Measurements from ENCODE around the gene RSPH1. TPM values are rescaled to one million over a fixed set of nuclear protein-coding genes. Genes with fewer than 3 reads are reported as not detected.

The RSPH1 gene
- total and polyA plus RNA-seq, 2 of the 4 experiments (the other 2 are of a cell fraction): not detected

DNA sequence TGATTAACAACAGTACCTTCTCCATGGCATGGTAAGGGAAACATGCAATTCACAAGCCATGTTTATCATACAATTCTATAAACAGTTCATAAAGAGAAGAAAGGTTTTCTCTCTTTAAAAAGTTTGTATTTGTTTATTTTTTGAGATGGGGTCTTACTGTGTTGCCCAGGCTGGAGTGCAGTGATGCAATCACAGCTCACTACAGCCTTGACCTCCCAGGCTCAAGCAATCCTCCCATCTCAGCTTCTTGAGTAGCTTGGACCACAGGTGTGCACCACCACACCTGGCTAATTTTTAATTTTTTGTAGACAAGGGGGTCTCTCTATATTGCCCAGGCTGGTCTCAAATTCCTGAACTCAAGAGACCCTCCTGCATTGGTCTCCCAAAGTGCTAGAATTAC lies 45.6 kb upstream of the RSPH1 start:
- TF ChIP-seq MAZ (IDR thresholded peaks at IDR 0.05; ENCODE audit: borderline replicate concordance, low read depth, low read length): no peak
- TF ChIP-seq FOS (IDR thresholded peaks at IDR 0.05; ENCODE audit: low read depth, low read length): no peak
- TF ChIP-seq POLR2A (IDR thresholded peaks at IDR 0.05; ENCODE audit: low read depth, low read length): no peak
- TF ChIP-seq, protein P1, sequence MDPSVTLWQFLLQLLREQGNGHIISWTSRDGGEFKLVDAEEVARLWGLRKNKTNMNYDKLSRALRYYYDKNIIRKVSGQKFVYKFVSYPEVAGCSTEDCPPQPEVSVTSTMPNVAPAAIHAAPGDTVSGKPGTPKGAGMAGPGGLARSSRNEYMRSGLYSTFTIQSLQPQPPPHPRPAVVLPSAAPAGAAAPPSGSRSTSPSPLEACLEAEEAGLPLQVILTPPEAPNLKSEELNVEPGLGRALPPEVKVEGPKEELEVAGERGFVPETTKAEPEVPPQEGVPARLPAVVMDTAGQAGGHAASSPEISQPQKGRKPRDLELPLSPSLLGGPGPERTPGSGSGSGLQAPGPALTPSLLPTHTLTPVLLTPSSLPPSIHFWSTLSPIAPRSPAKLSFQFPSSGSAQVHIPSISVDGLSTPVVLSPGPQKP (IDR thresholded peaks at IDR 0.05; ENCODE audit: borderline replicate concordance, low read depth, low read length): no peak
- no peak for TF ChIP-seq CHD1 (IDR thresholded peaks at IDR 0.05; ENCODE audit: low read depth, low read length)
- TF ChIP-seq BHLHE40 (IDR thresholded peaks at IDR 0.05; ENCODE audit: low read depth, low read length): no peak
- TF ChIP-seq SMC3 (IDR thresholded peaks at IDR 0.05; ENCODE audit: low read depth, low read length): no peak
- no peak for TF ChIP-seq RCOR1 (IDR thresholded peaks at IDR 0.05; ENCODE audit: insufficient replicate concordance, low read length)
- TF ChIP-seq RFX5 (IDR thresholded peaks at IDR 0.05; ENCODE audit: low read depth, low read length): no peak
- TF ChIP-seq, protein P2, sequence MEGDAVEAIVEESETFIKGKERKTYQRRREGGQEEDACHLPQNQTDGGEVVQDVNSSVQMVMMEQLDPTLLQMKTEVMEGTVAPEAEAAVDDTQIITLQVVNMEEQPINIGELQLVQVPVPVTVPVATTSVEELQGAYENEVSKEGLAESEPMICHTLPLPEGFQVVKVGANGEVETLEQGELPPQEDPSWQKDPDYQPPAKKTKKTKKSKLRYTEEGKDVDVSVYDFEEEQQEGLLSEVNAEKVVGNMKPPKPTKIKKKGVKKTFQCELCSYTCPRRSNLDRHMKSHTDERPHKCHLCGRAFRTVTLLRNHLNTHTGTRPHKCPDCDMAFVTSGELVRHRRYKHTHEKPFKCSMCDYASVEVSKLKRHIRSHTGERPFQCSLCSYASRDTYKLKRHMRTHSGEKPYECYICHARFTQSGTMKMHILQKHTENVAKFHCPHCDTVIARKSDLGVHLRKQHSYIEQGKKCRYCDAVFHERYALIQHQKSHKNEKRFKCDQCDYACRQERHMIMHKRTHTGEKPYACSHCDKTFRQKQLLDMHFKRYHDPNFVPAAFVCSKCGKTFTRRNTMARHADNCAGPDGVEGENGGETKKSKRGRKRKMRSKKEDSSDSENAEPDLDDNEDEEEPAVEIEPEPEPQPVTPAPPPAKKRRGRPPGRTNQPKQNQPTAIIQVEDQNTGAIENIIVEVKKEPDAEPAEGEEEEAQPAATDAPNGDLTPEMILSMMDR (conservative IDR thresholded peaks at IDR 0.05; ENCODE audit: low read depth, low read length): no peak
- no peak for ATAC-seq (ENCODE audit: low read depth)
- POLR2A ChIA-PET (ENCODE audit: unreplicated experiment): no interaction called here

More for the DNA sequence above, 45.6 kb upstream of the RSPH1 start:
- Histone ChIP-seq H4K20me1 (ENCODE audit: insufficient read depth, low read length) (no peaks in the 10 kb centered on the region), H4K5ac (ENCODE audit: low read depth, low read length) (no peak overlapping the region), H3K9me1 (ENCODE audit: insufficient read depth, low read length) (no peaks in the 10 kb centered on the region), H2BK15ac (ENCODE audit: low read depth, low read length) (no peak overlapping the region), H3K4me1 (ENCODE audit: control insufficient read depth, insufficient read depth, low read length) (no peaks in the 10 kb centered on the region), H2BK20ac (ENCODE audit: low read depth, low read length) (no peak overlapping the region), H2BK5ac (ENCODE audit: low read depth, low read length, poor library complexity, severe bottlenecking) (no peak overlapping the region), H4K91ac (ENCODE audit: insufficient read depth, low read depth, low read length) (no peak overlapping the region), H3K27ac (ENCODE audit: insufficient read depth, low read length) (no peak overlapping the region), H3K36me3 (ENCODE audit: control insufficient read depth, insufficient read depth, low read length) (no peaks in the 10 kb centered on the region), H3K23ac (ENCODE audit: low read depth, low read length) (no peak overlapping the region), H3K27me3 (ENCODE audit: control insufficient read depth, insufficient read depth, low read length) (peaks cover 12% of the 10 kb centered on the region; the same call in 1 of the 2 replicates), H3K56ac (ENCODE audit: extremely low read depth, insufficient read depth, low read length) (no peak overlapping the region), H3K9ac (ENCODE audit: low read depth, low read length) (no peak overlapping the region), H3K79me1 (ENCODE audit: low read depth in 1 of 2, low read length in 2 of 2) (no peaks in the 10 kb centered on the region), H3K4ac (ENCODE audit: low read depth, low read length) (no peak overlapping the region), H2AK9ac (replicated peaks; ENCODE audit: low read depth, low read length, poor library complexity) (no peak overlapping the region), H4K8ac (ENCODE audit: low read depth in 2 of 2, low read length in 2 of 2) (no peak overlapping the region), H3K4me2 (ENCODE audit: low read depth, low read length) (no peak overlapping the region), H3K14ac (replicated peaks; ENCODE audit: low read depth, low read length) (no peak overlapping the region), H2AK5ac (ENCODE audit: low read depth, low read length) (no peak overlapping the region), H2AFZ (replicated peaks; ENCODE audit: low read length, poor library complexity) (no peak overlapping the region), H3K9me3 (ENCODE audit: control insufficient read depth, insufficient read depth, low read length) (no peaks in the 10 kb centered on the region), H3K4me3 (ENCODE audit: insufficient read depth, low read depth, low read length) (no peak overlapping the region), H2BK120ac (ENCODE audit: low read depth, low read length) (no peak overlapping the region), H3K18ac (ENCODE audit: low read depth, low read length) (no peak overlapping the region)
- DNase-seq: no peak
- in situ Hi-C loops (cut with MboI; ENCODE audit: low sequenced_read_pairs) (no loop called here), intact Hi-C loops (cut with micrococcal nuclease) (no loop called here), dilution Hi-C loops (cut with HindIII; ENCODE audit: low sequenced_read_pairs, unreplicated experiment) (no loop called here)
- no TSS peak for BruUV-seq (replicated peaks)
- CTCF ChIA-PET: no interaction called here

Data from IMR-90 (cell line).